OCI-LY1 (cell line): ENCODE measurements around the gene POU6F2.

ENCODE experiments used
- H2AFZ ChIP-seq: fragments of 200-600 bp; sonication (generic), shearing (Covaris generic); 2 replicates; pipeline ENCODE4 v1.6.0; 2014; ENCODE audit warnings: antibody characterized with exemption, mild to moderate bottlenecking, low read length
- H3F3A ChIP-seq: fragments of 200-600 bp; sonication (generic), shearing (Covaris generic); 2 replicates; pipeline ENCODE4 v1.6.0; 2014; ENCODE audit warnings: mild to moderate bottlenecking, antibody characterized with exemption, low read length, moderate library complexity; ENCODE audit not compliant: insufficient read depth
- H3K27ac ChIP-seq: fragments of 200-600 bp; sonication (generic); 2 replicates; pipeline ENCODE4 v1.5.1; 2014; ENCODE audit warnings: low read length, mixed run types, mild to moderate bottlenecking, low read depth; ENCODE audit not compliant: poor library complexity, severe bottlenecking
- H3K27me3 ChIP-seq: fragments of 200-600 bp; sonication (generic); 2 replicates; pipeline ENCODE4 v1.6.0; 2014; ENCODE audit warnings: antibody characterized with exemption, mild to moderate bottlenecking, low read length, moderate library complexity; ENCODE audit not compliant: insufficient read depth
- H3K36me3 ChIP-seq: fragments of 200-600 bp; sonication (generic); 2 replicates; pipeline ENCODE4 v1.6.1; 2014; ENCODE audit warnings: mild to moderate bottlenecking, antibody characterized with exemption, low read length, moderate library complexity, mixed read lengths; ENCODE audit not compliant: insufficient read depth
- H3K4me1 ChIP-seq: fragments of 200-600 bp; sonication (generic); 2 replicates; pipeline ENCODE4 v1.5.1; 2014; ENCODE audit warnings: mild to moderate bottlenecking, low read length, moderate library complexity; ENCODE audit not compliant: insufficient read depth, severe bottlenecking
- H3K4me2 ChIP-seq: fragments of 200-600 bp; sonication (generic), shearing (Covaris generic); 2 replicates; pipeline ENCODE4 v1.6.1; 2014; ENCODE audit warnings: low read length
- H3K4me3 ChIP-seq: fragments of 200-600 bp; sonication (generic); 2 replicates; pipeline ENCODE4 v1.5.1; 2014; ENCODE audit warnings: low read length, low read depth, mild to moderate bottlenecking, mixed read lengths; ENCODE audit not compliant: poor library complexity, severe bottlenecking
- H3K79me2 ChIP-seq: fragments of 200-600 bp; shearing (Covaris generic); 2 replicates; pipeline ENCODE4 v1.6.1; 2016; ENCODE audit warnings: mixed run types, low read length, mixed read lengths; ENCODE audit not compliant: insufficient read depth
- H3K9ac ChIP-seq: fragments of 200-600 bp; sonication (generic), shearing (Covaris generic); 2 replicates; pipeline ENCODE4 v1.6.1; 2014; ENCODE audit warnings: mild to moderate bottlenecking, low read length, mixed read lengths
- H3K9me2 ChIP-seq: fragments of 200-600 bp; sonication (generic), shearing (Covaris generic); 2 replicates; pipeline ENCODE4 v1.6.1; 2014; ENCODE audit warnings: low read depth, mild to moderate bottlenecking, low read length, mixed read lengths
- H3K9me3 ChIP-seq: fragments of 200-600 bp; shearing (Covaris generic); 2 replicates; pipeline ENCODE4 v1.6.1; 2014; ENCODE audit warnings: low read length, mixed read lengths
- H4K20me1 ChIP-seq: fragments of 200-600 bp; sonication (generic), shearing (Covaris generic); 2 replicates; pipeline ENCODE4 v1.6.0; 2016; ENCODE audit warnings: mild to moderate bottlenecking, low read length; ENCODE audit not compliant: insufficient read depth
- CTCF ChIP-seq: fragments of 200-600 bp; sonication (generic), shearing (Covaris generic); IDR thresholded peaks from 2 replicates; pipeline ENCODE4 v1.5.1; 2017; ENCODE audit warnings: mild to moderate bottlenecking, antibody characterized with exemption, low read length, moderate library complexity, mixed read lengths
- EZH2 ChIP-seq: fragments of 200-600 bp; sonication (generic), shearing (Covaris generic); IDR thresholded peaks from 2 replicates; pipeline ENCODE4 v1.8.0; 2017; ENCODE audit warnings: borderline replicate concordance, mixed run types, mild to moderate bottlenecking, antibody characterized with exemption, low read length, moderate library complexity, mixed read lengths

The POU6F2 gene

GRCh38 chr7:39183796-39184195, 206.1 kb downstream of the POU6F2 start:
- no peak for TF ChIP-seq EZH2
- no peaks in the 10 kb centered on the region for H3K9me2 ChIP-seq

GRCh38 chr7:39184391-39184790, 206.7 kb downstream of the POU6F2 start:
- Histone ChIP-seq H3K9ac (no peak overlapping the region), H3K27me3 (no peaks in the 10 kb centered on the region), H3K36me3 (no peaks in the 10 kb centered on the region), H3K4me2 (no peak overlapping the region), H3K9me3 (no peaks in the 10 kb centered on the region), H4K20me1 (no peaks in the 10 kb centered on the region), H3F3A (no peaks in the 10 kb centered on the region), H3K9me2 (no peaks in the 10 kb centered on the region), H2AFZ (no peak overlapping the region), H3K4me1 (no peaks in the 10 kb centered on the region), H3K27ac (no peak overlapping the region), H3K79me2 (no peaks in the 10 kb centered on the region), H3K4me3 (no peak overlapping the region)
- TF ChIP-seq EZH2: no peak
- no peak for TF ChIP-seq CTCF

More at GRCh38 chr7:39183796-39184195, 206.1 kb downstream of the POU6F2 start:
- Histone ChIP-seq H2AFZ (no peak overlapping the region), H3F3A (no peaks in the 10 kb centered on the region), H3K27ac (no peak overlapping the region), H3K9ac (no peak overlapping the region), H3K4me1 (no peaks in the 10 kb centered on the region), H4K20me1 (no peaks in the 10 kb centered on the region), H3K4me2 (no peak overlapping the region), H3K9me3 (no peaks in the 10 kb centered on the region), H3K36me3 (no peaks in the 10 kb centered on the region), H3K27me3 (no peaks in the 10 kb centered on the region), H3K4me3 (no peak overlapping the region), H3K79me2 (no peaks in the 10 kb centered on the region)

- H3F3A ChIP-seq: no peaks in the 10 kb centered on the region
- no peaks in the 10 kb centered on the region for H3K27me3 ChIP-seq
- H3K9me3 ChIP-seq: no peaks in the 10 kb centered on the region
- no peak overlapping the region for H2AFZ ChIP-seq
- no peak overlapping the region for H3K4me2 ChIP-seq
- TF ChIP-seq EZH2 (no peak), CTCF (no peak)
- no peak overlapping the region for H3K4me3 ChIP-seq
- H3K9ac ChIP-seq: no peak overlapping the region
- H3K4me1 ChIP-seq: no peaks in the 10 kb centered on the region
- no peaks in the 10 kb centered on the region for H3K9me2 ChIP-seq
- H3K36me3 ChIP-seq: no peaks in the 10 kb centered on the region
- no peak overlapping the region for H3K27ac ChIP-seq
- no peaks in the 10 kb centered on the region for H4K20me1 ChIP-seq
- H3K79me2 ChIP-seq: no peaks in the 10 kb centered on the region
These were observed 208.4 kb downstream of the POU6F2 start for GRCh38 chr7:39186131-39186530.

- H3K9me3 ChIP-seq: no peaks in the 10 kb centered on the region
- H3K27ac ChIP-seq: no peak overlapping the region
- TF ChIP-seq EZH2 (no peak), CTCF (no peak)
These were observed 209.0 kb downstream of the POU6F2 start for GRCh38 chr7:39186671-39187070.

More at GRCh38 chr7:39186671-39187070, 209.0 kb downstream of the POU6F2 start:
- no peak overlapping the region for H3K4me2 ChIP-seq
- no peaks in the 10 kb centered on the region for H3K79me2 ChIP-seq
- no peaks in the 10 kb centered on the region for H3K4me1 ChIP-seq
- H3K9ac ChIP-seq: no peak overlapping the region
- no peaks in the 10 kb centered on the region for H3K36me3 ChIP-seq
- H2AFZ ChIP-seq: no peak overlapping the region
- no peaks in the 10 kb centered on the region for H4K20me1 ChIP-seq
- no peaks in the 10 kb centered on the region for H3K27me3 ChIP-seq
- no peak overlapping the region for H3K4me3 ChIP-seq
- H3F3A ChIP-seq: no peaks in the 10 kb centered on the region
- no peaks in the 10 kb centered on the region for H3K9me2 ChIP-seq
